Fibroblast of lung (primary cell): Measurements from ENCODE around the gene ANKS4B. TPM values are rescaled to one million over a fixed set of nuclear protein-coding genes. Genes with fewer than 3 reads are reported as not detected.

ENCODE experiments used
- DNase-seq, 2 donors: peaks; one replicate each; pipeline versions ENCODE4 v3.0.0 to v3.0.0-alpha.2; 2010; ENCODE audit warnings: low read depth in 2 of 2
- H2AFZ ChIP-seq: 2 replicates; pipeline ENCODE4 v1.5.1; 2012; ENCODE audit warnings: low read length, control low read depth, inconsistent platforms
- H3K27ac ChIP-seq: 2 replicates; pipeline ENCODE4 v1.5.1; 2011; ENCODE audit warnings: low read length, control low read depth; ENCODE audit not compliant: insufficient read depth
- H3K27me3 ChIP-seq: 2 replicates; pipeline ENCODE4 v1.5.1; 2011; ENCODE audit warnings: mild to moderate bottlenecking, low read length; ENCODE audit not compliant: control insufficient read depth, insufficient read depth
- H3K36me3 ChIP-seq: 2 replicates; pipeline ENCODE4 v1.5.1; 2011; ENCODE audit warnings: low read length; ENCODE audit not compliant: control insufficient read depth, insufficient read depth
- H3K4me1 ChIP-seq: 2 replicates; pipeline ENCODE4 v1.5.1; 2011; ENCODE audit warnings: low read length; ENCODE audit not compliant: control insufficient read depth, insufficient read depth; ENCODE audit errors: extremely low read depth
- H3K4me2 ChIP-seq: 2 replicates; pipeline ENCODE4 v1.5.1; 2011; ENCODE audit warnings: low read length, control low read depth; ENCODE audit not compliant: insufficient read depth; ENCODE audit errors: extremely low read depth
- H3K4me3 ChIP-seq, 4 experiments: fragments of 200-600 bp in 1 of 4; sonication (generic) in 1 of 4; replicated peaks in 1 of 4; 2 replicates each; pipeline ENCODE4 v1.5.1; 2011 to 2016; ENCODE audit warnings: low read length in 4 of 4, low read depth in 3 of 4, mild to moderate bottlenecking in 3 of 4, control low read depth in 2 of 4, inconsistent platforms in 1 of 4, mixed read lengths in 1 of 4; ENCODE audit not compliant: insufficient read depth in 1 of 4; ENCODE audit errors: control extremely low read depth in 1 of 4
- H3K79me2 ChIP-seq: 2 replicates; pipeline ENCODE4 v1.5.1; 2012; ENCODE audit warnings: mild to moderate bottlenecking, low read length, inconsistent platforms; ENCODE audit not compliant: control insufficient read depth, insufficient read depth
- H3K9ac ChIP-seq: 2 replicates; pipeline ENCODE4 v1.5.1; 2011; ENCODE audit warnings: mild to moderate bottlenecking, low read length, control low read depth; ENCODE audit not compliant: insufficient read depth
- H3K9me3 ChIP-seq: 2 replicates; pipeline ENCODE4 v1.5.1; 2012; ENCODE audit warnings: low read depth, low read length; ENCODE audit not compliant: control insufficient read depth, insufficient read depth
- H4K20me1 ChIP-seq: 2 replicates; pipeline ENCODE4 v1.5.1; 2011; ENCODE audit warnings: low read length; ENCODE audit not compliant: control insufficient read depth, insufficient read depth; ENCODE audit errors: extremely low read depth
- CTCF ChIP-seq, 2 donors: IDR thresholded peaks in 1 of 2; conservative IDR thresholded peaks in 1 of 2; 1 replicate in 1 of 2; 2 replicates in 1 of 2; pipeline ENCODE4 v1.5.1; 2011 to 2012; ENCODE audit warnings: low read length in 2 of 2, control low read depth in 1 of 2, inconsistent platforms in 1 of 2, low read depth in 1 of 2, mild to moderate bottlenecking in 1 of 2
- EZH2 ChIP-seq: IDR thresholded peaks from 2 replicates; pipeline ENCODE4 v1.5.1; 2012; ENCODE audit warnings: low read length, control low read depth, mild to moderate bottlenecking; ENCODE audit errors: missing control alignments
- polyA plus RNA-seq, 2 donors: library from polyadenylated mRNA; depleted of rRNA in 1 of 2; stranded (reverse) in 1 of 2; unstranded in 1 of 2; fragments of >200 nt; gene quantifications; 2 replicates each; pipeline ENCODE4 v1.2.1, GENCODE V29; 2011 to 2012; ENCODE audit warnings: missing spikeins in 1 of 2
- total RNA-seq: library from RNA; depleted of rRNA; stranded (reverse); fragments of >200 nt; gene quantifications from 2 replicates; pipeline ENCODE4 v1.2.1, GENCODE V29; 2014

The ANKS4B gene
- total and polyA plus RNA-seq, 2 donors (not counting 1 experiment from before 2014, with no cell fraction given), result not detected

- H3K4me2 ChIP-seq, result no peak overlapping the region
- H3K4me1 ChIP-seq, result no peaks in the 10 kb centered on the region
- peaks cover 16% of the 10 kb centered on the region for H3K27me3 ChIP-seq
- H3K4me3 ChIP-seq, result no peak overlapping the region
- no peaks in the 10 kb centered on the region for H3K79me2 ChIP-seq
- no peak overlapping the region for H3K9ac ChIP-seq
- no peaks in the 10 kb centered on the region for H3K9me3 ChIP-seq
- H2AFZ ChIP-seq, result no peak overlapping the region
- no peaks in the 10 kb centered on the region for H3K36me3 ChIP-seq
- no peaks in the 10 kb centered on the region for H4K20me1 ChIP-seq
- DNase-seq, result no peak
- H3K27ac ChIP-seq, result no peak overlapping the region
- TF ChIP-seq EZH2 (no peak), CTCF (conservative IDR thresholded peaks at IDR 0.05 in 1 of 2, IDR thresholded peaks at IDR 0.05 in 1 of 2; ENCODE audit: low read depth in 1 of 2, low read length in 2 of 2) (no peak)
These were observed 35.9 kb upstream of the ANKS4B start for GRCh38 chr16:21197621-21198020.

- no peak overlapping the region for H3K4me3 ChIP-seq
- H3K79me2 ChIP-seq, result no peaks in the 10 kb centered on the region
- H3K27ac ChIP-seq, result no peak overlapping the region
- no peaks in the 10 kb centered on the region for H4K20me1 ChIP-seq
- no peak overlapping the region for H3K9ac ChIP-seq
- no peak overlapping the region for H3K4me2 ChIP-seq
- H3K36me3 ChIP-seq, result no peaks in the 10 kb centered on the region
- H3K27me3 ChIP-seq, result peaks cover 19% of the 10 kb centered on the region
- no peak overlapping the region for H2AFZ ChIP-seq
- H3K4me1 ChIP-seq, result no peaks in the 10 kb centered on the region
- no peaks in the 10 kb centered on the region for H3K9me3 ChIP-seq
- no peak for DNase-seq
- TF ChIP-seq CTCF (conservative IDR thresholded peaks at IDR 0.05 in 1 of 2, IDR thresholded peaks at IDR 0.05 in 1 of 2; ENCODE audit: low read depth in 1 of 2, low read length in 2 of 2) (no peak), EZH2 (no peak)
These were observed 33.8 kb upstream of the ANKS4B start for GRCh38 chr16:21199607-21200218.

GRCh38 chr16:21203155-21203797 lies 30.2 kb upstream of the ANKS4B start:
- Histone ChIP-seq H3K4me1 (no peaks in the 10 kb centered on the region), H4K20me1 (no peaks in the 10 kb centered on the region), H3K9ac (no peak overlapping the region), H3K27me3 (peaks cover 19% of the 10 kb centered on the region), H3K4me3 (no peak overlapping the region), H3K79me2 (no peaks in the 10 kb centered on the region), H3K27ac (no peak overlapping the region), H3K36me3 (no peaks in the 10 kb centered on the region), H3K9me3 (no peaks in the 10 kb centered on the region), H3K4me2 (no peak overlapping the region), H2AFZ (no peak overlapping the region)
- DNase-seq, result no peak
- no peak for TF ChIP-seq CTCF (conservative IDR thresholded peaks at IDR 0.05 in 1 of 2, IDR thresholded peaks at IDR 0.05 in 1 of 2; ENCODE audit: low read depth in 1 of 2, low read length in 2 of 2)
- no peak for TF ChIP-seq EZH2
